ENCODE results near the gene VNN1. TPM values are rescaled to one million over a fixed set of nuclear protein-coding genes. Genes with fewer than 3 reads are reported as not detected.
A peak's percentile ranks its signal among the peaks of the same experiment; 100 is the strongest.

Gene VNN1
- total RNA-seq, 1 experiment from 2014 or later: 1.6 TPM

DNA sequence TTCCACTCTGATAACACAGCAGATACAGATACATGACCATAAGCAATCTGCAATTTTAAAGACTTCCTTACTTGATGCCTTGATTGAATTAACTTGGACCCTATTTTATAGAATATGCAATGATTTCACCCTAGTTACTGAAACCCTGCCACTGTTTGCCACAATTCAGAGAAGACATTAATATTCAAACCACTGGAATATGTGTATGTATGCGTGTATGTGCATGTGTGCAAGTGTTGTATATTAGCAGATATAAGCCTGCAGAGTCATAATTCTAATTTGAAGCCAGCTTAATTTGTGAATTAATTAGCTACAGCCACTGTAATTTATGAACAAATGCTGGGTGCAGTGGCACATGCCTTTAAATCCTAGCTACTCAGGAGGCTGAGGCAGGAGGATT lies 34.6 kb upstream of the VNN1 start:
- no peak overlapping the region for H3K4me3 ChIP-seq
- ChIA-PET CTCF (no interaction called here), POLR2A (ENCODE audit: unreplicated experiment) (no interaction called here)
- no peak overlapping the region for H3K27ac ChIP-seq
- no peaks in the 10 kb centered on the region for H3K9me3 ChIP-seq (ENCODE audit: insufficient read depth, low read depth)
- intact Hi-C loops (cut with micrococcal nuclease; ENCODE audit: unreplicated experiment): no loop called here
- H3K9me2 ChIP-seq (ENCODE audit: insufficient read depth): no peaks in the 10 kb centered on the region
- no peak overlapping the region for H3K4me2 ChIP-seq
- no peak for DNase-seq
- H3F3A ChIP-seq (ENCODE audit: insufficient read depth, low read depth): no peaks in the 10 kb centered on the region
- 0 out of 2 replicates have a peak overlapping the region, but pooled peaks have one; percentile 31 for H2AFZ ChIP-seq
- no peaks in the 10 kb centered on the region for H3K27me3 ChIP-seq (ENCODE audit: insufficient read depth, low read depth)
- no peaks in the 10 kb centered on the region for H3K4me1 ChIP-seq (replicated peaks; ENCODE audit: insufficient read depth)
- TF ChIP-seq, protein P1, sequence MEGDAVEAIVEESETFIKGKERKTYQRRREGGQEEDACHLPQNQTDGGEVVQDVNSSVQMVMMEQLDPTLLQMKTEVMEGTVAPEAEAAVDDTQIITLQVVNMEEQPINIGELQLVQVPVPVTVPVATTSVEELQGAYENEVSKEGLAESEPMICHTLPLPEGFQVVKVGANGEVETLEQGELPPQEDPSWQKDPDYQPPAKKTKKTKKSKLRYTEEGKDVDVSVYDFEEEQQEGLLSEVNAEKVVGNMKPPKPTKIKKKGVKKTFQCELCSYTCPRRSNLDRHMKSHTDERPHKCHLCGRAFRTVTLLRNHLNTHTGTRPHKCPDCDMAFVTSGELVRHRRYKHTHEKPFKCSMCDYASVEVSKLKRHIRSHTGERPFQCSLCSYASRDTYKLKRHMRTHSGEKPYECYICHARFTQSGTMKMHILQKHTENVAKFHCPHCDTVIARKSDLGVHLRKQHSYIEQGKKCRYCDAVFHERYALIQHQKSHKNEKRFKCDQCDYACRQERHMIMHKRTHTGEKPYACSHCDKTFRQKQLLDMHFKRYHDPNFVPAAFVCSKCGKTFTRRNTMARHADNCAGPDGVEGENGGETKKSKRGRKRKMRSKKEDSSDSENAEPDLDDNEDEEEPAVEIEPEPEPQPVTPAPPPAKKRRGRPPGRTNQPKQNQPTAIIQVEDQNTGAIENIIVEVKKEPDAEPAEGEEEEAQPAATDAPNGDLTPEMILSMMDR (conservative IDR thresholded peaks at IDR 0.05): no peak
- no peak for TF ChIP-seq EZH2 (IDR thresholded peaks at IDR 0.05; ENCODE audit: low read depth)
- no peaks in the 10 kb centered on the region for H3K36me3 ChIP-seq (ENCODE audit: low read depth)
- no TSS peak for BruUV-seq (replicated peaks)
- H4K20me1 ChIP-seq (ENCODE audit: insufficient read depth): no peaks in the 10 kb centered on the region
- H3K79me2 ChIP-seq (ENCODE audit: low read depth): no peaks in the 10 kb centered on the region

- Histone ChIP-seq H2AFZ (no peak overlapping the region), H4K20me1 (ENCODE audit: insufficient read depth) (no peaks in the 10 kb centered on the region), H3K9me3 (ENCODE audit: insufficient read depth, low read depth) (no peaks in the 10 kb centered on the region), H3K27me3 (ENCODE audit: insufficient read depth, low read depth) (no peaks in the 10 kb centered on the region), H3F3A (ENCODE audit: insufficient read depth, low read depth) (no peaks in the 10 kb centered on the region), H3K4me2 (no peak overlapping the region), H3K27ac (no peak overlapping the region), H3K36me3 (ENCODE audit: low read depth) (no peaks in the 10 kb centered on the region), H3K9me2 (ENCODE audit: insufficient read depth) (no peaks in the 10 kb centered on the region), H3K4me1 (replicated peaks; ENCODE audit: insufficient read depth) (no peaks in the 10 kb centered on the region), H3K4me3 (no peak overlapping the region), H3K79me2 (ENCODE audit: low read depth) (no peaks in the 10 kb centered on the region)
- TF ChIP-seq, protein P1 (conservative IDR thresholded peaks at IDR 0.05): no peak
- TF ChIP-seq EZH2 (IDR thresholded peaks at IDR 0.05; ENCODE audit: low read depth): no peak
- peak in 1 of 2 experiments; percentile 49 for DNase-seq
- ChIA-PET CTCF (no interaction called here), POLR2A (ENCODE audit: unreplicated experiment) (no interaction called here)
- BruUV-seq (replicated peaks): no TSS peak
- intact Hi-C loops (cut with micrococcal nuclease; ENCODE audit: unreplicated experiment): no loop called here
Measured at GRCh38 chr6:132746048-132746447, 32.2 kb upstream of the VNN1 start.

DNA sequence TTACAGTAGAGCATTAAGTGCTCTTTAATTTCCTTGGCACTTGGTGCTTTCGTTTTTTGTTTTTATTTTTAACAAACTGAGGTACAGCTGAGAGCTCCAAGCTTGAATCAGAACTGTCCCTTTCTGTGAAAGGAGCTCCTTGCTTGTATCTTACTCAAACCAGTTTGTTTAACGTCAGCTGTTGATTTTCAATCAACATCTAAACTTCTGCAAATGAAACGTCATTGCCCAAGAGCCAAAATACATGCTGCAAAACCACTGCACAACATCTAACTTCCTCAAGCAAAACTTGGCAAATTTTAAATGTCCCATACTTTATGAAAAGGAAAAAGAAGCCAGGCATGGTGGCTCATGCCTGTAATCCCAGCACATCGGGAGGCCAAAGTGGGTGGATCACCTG lies 28.6 kb upstream of the VNN1 start:
- H3K27me3 ChIP-seq (ENCODE audit: insufficient read depth, low read depth): no peaks in the 10 kb centered on the region
- H3K9me2 ChIP-seq (ENCODE audit: insufficient read depth): no peaks in the 10 kb centered on the region
- POLR2A ChIA-PET (ENCODE audit: unreplicated experiment): interaction anchor here (0.7 kb wide), 1 partner anchor 1554 kb away, joined by 6 read pairs; no protein-coding TSS in a partner anchor
- no peak overlapping the region for H3K27ac ChIP-seq
- TF ChIP-seq, protein P1 (conservative IDR thresholded peaks at IDR 0.05): no peak
- no peak for TF ChIP-seq EZH2 (IDR thresholded peaks at IDR 0.05; ENCODE audit: low read depth)
- no peak for DNase-seq
- intact Hi-C loops (cut with micrococcal nuclease; ENCODE audit: unreplicated experiment): no loop called here
- CTCF ChIA-PET: interaction anchor here (0.7 kb wide), 1 partner anchor 49 kb away, joined by 5 read pairs; no protein-coding TSS in a partner anchor
- no peaks in the 10 kb centered on the region for H3K79me2 ChIP-seq (ENCODE audit: low read depth)
- no peaks in the 10 kb centered on the region for H3K9me3 ChIP-seq (ENCODE audit: insufficient read depth, low read depth)
- no TSS peak for BruUV-seq (replicated peaks)
- H3K4me3 ChIP-seq: no peak overlapping the region
- no peak overlapping the region for H3K4me2 ChIP-seq
- no peaks in the 10 kb centered on the region for H4K20me1 ChIP-seq (ENCODE audit: insufficient read depth)
- no peak overlapping the region for H2AFZ ChIP-seq
- H3F3A ChIP-seq (ENCODE audit: insufficient read depth, low read depth): no peaks in the 10 kb centered on the region
- H3K4me1 ChIP-seq (replicated peaks; ENCODE audit: insufficient read depth): no peaks in the 10 kb centered on the region
- H3K36me3 ChIP-seq (ENCODE audit: low read depth): no peaks in the 10 kb centered on the region
